Lung (tissue), 12 donors: ENCODE data around the gene PSME2. TPM values are rescaled to one million over a fixed set of nuclear protein-coding genes. Genes with fewer than 3 reads are reported as not detected.

Experiments used
- ATAC-seq: fragments of 200-7000 bp; cut with Tn5 transposase; one replicate; pipeline ENCODE4 v1.9.1; 2020; ENCODE audit warnings: moderate number of reproducible peaks; ENCODE audit not compliant: insufficient read depth, low FRiP score
- DNase-seq, 3 donors: peaks; one replicate each; pipeline ENCODE4 v3.0.0-alpha.2; 2013 to 2017
- H3K27ac ChIP-seq, 2 donors: one replicate each; pipeline ENCODE4 v1.5.1; 2013; ENCODE audit warnings: mild to moderate bottlenecking in 2 of 2, moderate library complexity in 2 of 2, control low read depth in 1 of 2, inconsistent platforms in 1 of 2, low read depth in 1 of 2, low read length in 1 of 2
- H3K27me3 ChIP-seq, 3 donors: one replicate each; pipeline ENCODE4 v1.5.1; 2013; ENCODE audit warnings: low read length in 2 of 3; ENCODE audit not compliant: control insufficient read depth in 3 of 3, insufficient read depth in 3 of 3
- H3K36me3 ChIP-seq, 4 donors: one replicate each; pipeline ENCODE4 v1.5.1; 2013; ENCODE audit warnings: low read length in 4 of 4, mild to moderate bottlenecking in 1 of 4, moderate library complexity in 1 of 4; ENCODE audit not compliant: control insufficient read depth in 4 of 4, insufficient read depth in 4 of 4
- H3K4me1 ChIP-seq, 5 donors: one replicate each; pipeline ENCODE4 v1.5.1; 2013; ENCODE audit warnings: low read length in 5 of 5, mild to moderate bottlenecking in 2 of 5, moderate library complexity in 1 of 5; ENCODE audit not compliant: control insufficient read depth in 5 of 5, insufficient read depth in 5 of 5
- H3K4me3 ChIP-seq: one replicate; pipeline ENCODE4 v1.5.1; 2013; ENCODE audit warnings: mild to moderate bottlenecking, control low read depth, moderate library complexity
- H3K9ac ChIP-seq, 2 donors: one replicate each; pipeline ENCODE4 v1.5.1; 2013; ENCODE audit warnings: low read length in 2 of 2, control low read depth in 1 of 2; ENCODE audit not compliant: insufficient read depth in 1 of 2
- H3K9me3 ChIP-seq, 4 donors: one replicate each; pipeline ENCODE4 v1.5.1; 2013; ENCODE audit warnings: low read length in 3 of 4, mild to moderate bottlenecking in 1 of 4, moderate library complexity in 1 of 4; ENCODE audit not compliant: control insufficient read depth in 4 of 4, insufficient read depth in 3 of 4
- WGBS, 2 donors: extraction: QIAGEN DNeasy Blood & Tissue Kit; methylation state at CpG; one replicate each; pipeline ENCODE4 v1.1.7; 2013; 5-methylcytosine and 5-hydroxymethylcytosine counted together
- polyA plus RNA-seq, 2 donors: library from polyadenylated mRNA; stranded (reverse); fragments of 200-250 nt; gene quantifications; one replicate each; pipeline ENCODE4 v1.2.1, GENCODE V29; 2013
- total RNA-seq, 2 donors: library from RNA; depleted of rRNA in 1 of 2; stranded (reverse); fragments of >200 nt in 1 of 2; gene quantifications; one replicate each; pipeline ENCODE4 v1.2.1, GENCODE V29; 2014 to 2021
- TF ChIP-seq, protein P1 (sequence below): IDR thresholded peaks from 2 replicates; pipeline ENCODE4 v1.5.1; 2012; ENCODE audit warnings: mild to moderate bottlenecking; ENCODE audit errors: control extremely low read depth, extremely low read depth
- donor health status: control.
- donor health status: control.
- donor health status: Bipolar disorder and iron deficiency.
- donor health status: healthy.
- donor health status: DM: yes; HTN: yes; CAD: no.

PSME2 gene
- total and polyA plus RNA-seq, 4 donors = 89.1 to 328 (median 230) TPM

DNA sequence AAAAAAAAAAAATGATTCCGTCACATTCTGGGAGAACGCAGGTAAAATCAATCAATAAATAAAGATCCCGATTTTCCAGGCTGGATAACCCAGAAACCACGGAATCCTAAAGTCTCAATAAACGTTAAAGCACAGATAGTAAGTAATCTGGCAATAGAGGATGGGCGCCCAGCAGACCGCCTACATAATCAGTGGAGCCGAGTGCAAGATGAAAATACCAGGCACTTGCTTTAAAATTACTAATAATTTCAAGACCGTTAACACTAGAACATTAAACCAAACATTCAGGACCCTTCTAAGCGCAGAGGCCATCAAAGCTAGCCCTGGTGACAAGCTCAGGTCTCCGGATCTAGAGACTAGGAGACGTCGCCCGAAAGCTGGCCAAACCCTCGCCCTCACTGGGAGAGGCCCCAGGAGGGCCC is 33.0 kb downstream of the PSME2 start:
- Histone ChIP-seq H3K9me3 (no peaks in the 10 kb centered on the region), H3K27ac (peak overlapping the region; percentile 97 to 98), H3K36me3 (peaks cover 3 to 9% (median 7%) of the 10 kb centered on the region in 4 donors), H3K4me3 (peak overlapping the region; percentile 55), H3K9ac (peak overlapping the region; percentile 65 to 79), H3K27me3 (no peaks in the 10 kb centered on the region), H3K4me1 (peaks cover 0 to 18% (median 7%) of the 10 kb centered on the region in 5 donors)
- TF ChIP-seq, protein P1, sequence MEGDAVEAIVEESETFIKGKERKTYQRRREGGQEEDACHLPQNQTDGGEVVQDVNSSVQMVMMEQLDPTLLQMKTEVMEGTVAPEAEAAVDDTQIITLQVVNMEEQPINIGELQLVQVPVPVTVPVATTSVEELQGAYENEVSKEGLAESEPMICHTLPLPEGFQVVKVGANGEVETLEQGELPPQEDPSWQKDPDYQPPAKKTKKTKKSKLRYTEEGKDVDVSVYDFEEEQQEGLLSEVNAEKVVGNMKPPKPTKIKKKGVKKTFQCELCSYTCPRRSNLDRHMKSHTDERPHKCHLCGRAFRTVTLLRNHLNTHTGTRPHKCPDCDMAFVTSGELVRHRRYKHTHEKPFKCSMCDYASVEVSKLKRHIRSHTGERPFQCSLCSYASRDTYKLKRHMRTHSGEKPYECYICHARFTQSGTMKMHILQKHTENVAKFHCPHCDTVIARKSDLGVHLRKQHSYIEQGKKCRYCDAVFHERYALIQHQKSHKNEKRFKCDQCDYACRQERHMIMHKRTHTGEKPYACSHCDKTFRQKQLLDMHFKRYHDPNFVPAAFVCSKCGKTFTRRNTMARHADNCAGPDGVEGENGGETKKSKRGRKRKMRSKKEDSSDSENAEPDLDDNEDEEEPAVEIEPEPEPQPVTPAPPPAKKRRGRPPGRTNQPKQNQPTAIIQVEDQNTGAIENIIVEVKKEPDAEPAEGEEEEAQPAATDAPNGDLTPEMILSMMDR = no peak
- WGBS, 2 donors = 18 to 20% methylated on average over 15 of the region's 15 CpGs
- no peak for ATAC-seq
- DNase-seq = no peak

DNA sequence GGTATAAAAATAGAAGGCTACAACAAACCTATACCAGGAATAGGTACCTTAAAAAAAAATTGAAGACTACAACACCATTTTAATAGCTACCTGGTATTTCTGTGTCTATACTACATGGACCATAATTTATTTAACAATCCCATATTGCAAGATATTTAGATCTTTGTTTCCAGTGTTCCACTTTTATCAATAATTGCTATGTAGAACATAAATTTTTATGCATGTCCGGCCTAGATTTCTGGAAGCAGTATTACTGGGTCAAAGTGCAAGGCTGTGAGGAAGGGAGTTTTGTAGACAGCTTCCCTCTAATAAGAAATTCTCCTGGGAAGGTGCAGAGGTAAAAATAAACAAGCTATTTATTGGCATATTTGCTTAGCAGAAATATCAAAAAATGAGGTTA is 35.9 kb downstream of the PSME2 start:
- 80 to 84% methylated on average over 1 of the region's 1 CpG for WGBS, 2 donors
- Histone ChIP-seq H3K27me3 (no peaks in the 10 kb centered on the region), H3K9me3 (no peaks in the 10 kb centered on the region), H3K9ac (no peak overlapping the region), H3K4me3 (no peak overlapping the region), H3K36me3 (no peaks in the 10 kb centered on the region), H3K4me1 (peaks cover 0 to 8% (median 2%) of the 10 kb centered on the region in 5 donors), H3K27ac (no peak overlapping the region)
- ATAC-seq (no peak), DNase-seq (no peak)
- TF ChIP-seq, protein P1 = no peak

DNA sequence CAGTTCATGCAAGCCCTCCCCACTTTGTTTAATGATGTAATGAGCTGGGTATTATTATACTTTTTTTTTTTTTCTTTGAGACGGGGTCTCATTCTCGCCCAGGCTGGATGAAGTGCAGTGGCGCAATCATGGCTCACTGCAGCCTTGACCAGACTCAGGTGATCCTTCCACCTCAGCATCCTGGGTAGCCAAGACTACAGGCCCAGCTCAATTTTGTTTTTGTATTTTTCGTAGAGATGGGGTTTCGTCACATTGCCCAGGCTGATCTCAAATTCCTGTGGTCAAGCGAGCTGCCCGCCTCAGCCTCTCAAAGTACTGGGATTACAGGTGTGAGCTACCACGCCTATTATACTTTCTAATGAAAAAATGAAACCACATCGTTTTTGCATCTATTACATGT is 36.4 kb downstream of the PSME2 start:
- no peaks in the 10 kb centered on the region for H3K9me3 ChIP-seq
- no peak for DNase-seq
- no peak overlapping the region for H3K4me3 ChIP-seq
- H3K27ac ChIP-seq = no peak overlapping the region
- 64 to 65% methylated on average over 9 of the region's 9 CpGs for WGBS, 2 donors
- no peaks in the 10 kb centered on the region for H3K36me3 ChIP-seq
- TF ChIP-seq, protein P1 = no peak
- H3K9ac ChIP-seq = no peak overlapping the region
- H3K4me1 ChIP-seq = peaks cover 0 to 5% (median 2%) of the 10 kb centered on the region in 5 donors
- ATAC-seq = no peak
- no peaks in the 10 kb centered on the region for H3K27me3 ChIP-seq

GRCh38 chr14:24108336-24108874 is 38.0 kb downstream of the PSME2 start:
- Histone ChIP-seq H3K9me3 (no peaks in the 10 kb centered on the region), H3K36me3 (peaks cover 0 to 4% (median 1%) of the 10 kb centered on the region in 4 donors), H3K4me1 (peaks cover 0 to 5% (median 2%) of the 10 kb centered on the region in 5 donors), H3K9ac (no peak overlapping the region), H3K27me3 (no peaks in the 10 kb centered on the region), H3K4me3 (no peak overlapping the region), H3K27ac (no peak overlapping the region)
- TF ChIP-seq, protein P1 = no peak
- DNase-seq (no peak), ATAC-seq (no peak)
- 48 to 49% methylated on average over 5 of the region's 5 CpGs for WGBS, 2 donors
